IPS-NIHi7 (cell line): ENCODE data around the gene LUZP4.
"Not testable (repeated sequence)": the region's sequence is repeated elsewhere in the genome, so short reads cannot be mapped to it uniquely, and the experiment has no call there.

Experiments used
- DNase-seq: peaks from one replicate; pipeline ENCODE4 v3.0.0; 2012; ENCODE audit warnings: mixed read lengths; ENCODE audit errors: extremely low spot score

Gene LUZP4, protein sequence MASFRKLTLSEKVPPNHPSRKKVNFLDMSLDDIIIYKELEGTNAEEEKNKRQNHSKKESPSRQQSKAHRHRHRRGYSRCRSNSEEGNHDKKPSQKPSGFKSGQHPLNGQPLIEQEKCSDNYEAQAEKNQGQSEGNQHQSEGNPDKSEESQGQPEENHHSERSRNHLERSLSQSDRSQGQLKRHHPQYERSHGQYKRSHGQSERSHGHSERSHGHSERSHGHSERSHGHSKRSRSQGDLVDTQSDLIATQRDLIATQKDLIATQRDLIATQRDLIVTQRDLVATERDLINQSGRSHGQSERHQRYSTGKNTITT

DNA sequence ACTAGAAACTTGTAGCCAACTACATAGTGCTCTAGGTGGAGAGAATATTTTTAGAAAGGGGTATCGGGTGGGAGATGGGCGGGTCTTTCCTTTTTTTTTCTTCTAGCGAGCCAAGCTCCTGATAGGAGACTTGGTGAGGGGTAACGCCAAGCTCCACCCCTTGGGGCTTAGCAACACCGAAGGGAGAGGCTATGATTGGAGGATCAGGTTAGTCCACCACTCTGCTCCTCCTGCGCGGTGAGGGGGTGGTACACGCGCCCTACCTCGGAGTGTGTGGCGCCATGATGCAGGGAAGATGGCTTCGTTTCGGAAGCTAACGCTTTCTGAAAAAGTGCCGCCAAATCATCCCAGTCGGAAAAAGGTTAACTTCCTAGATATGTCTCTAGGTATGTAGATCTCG is at the start of gene LUZP4:
TSS of gene LUZP4 (plus strand) at position 251 of the 400 bp plus-strand sequence. CDS start at position 296, 45 bp downstream.
- DNase-seq: peak; percentile 10

DNA sequence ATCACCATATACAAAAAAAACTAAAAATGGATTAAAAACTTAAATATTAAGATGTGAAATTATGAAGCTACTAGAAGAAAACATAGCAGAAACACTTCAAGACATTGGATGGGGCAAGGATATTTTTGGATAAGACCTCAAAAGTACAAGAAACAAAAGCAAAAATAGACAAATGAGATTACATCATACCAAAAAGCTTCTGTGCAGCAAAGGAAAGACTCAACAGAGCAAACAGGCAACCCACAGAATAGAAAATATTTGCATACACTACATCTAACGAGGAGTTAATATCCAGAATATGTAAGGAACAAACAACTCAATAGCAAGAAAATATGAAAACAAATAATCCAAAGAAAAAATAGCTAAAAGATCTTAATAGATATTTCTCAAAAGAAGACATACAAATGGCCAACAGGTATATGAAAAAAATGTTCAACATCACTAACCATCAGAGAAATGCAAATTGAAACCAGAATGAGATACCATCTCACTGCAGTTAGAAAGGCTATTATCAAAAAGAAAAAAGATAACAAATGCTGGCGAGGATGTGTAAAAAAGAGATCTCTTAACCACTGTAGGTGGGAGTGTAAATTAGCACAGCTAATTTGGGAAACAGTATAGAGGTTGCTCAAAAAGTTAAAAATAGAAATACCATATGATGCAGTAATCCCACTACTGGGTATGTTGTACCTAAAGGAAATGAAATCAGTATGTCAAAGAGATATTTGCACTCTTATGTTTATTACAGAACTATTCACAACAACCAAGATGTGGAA is 37.9 kb upstream of the LUZP4 start:
- DNase-seq: no peak

DNA sequence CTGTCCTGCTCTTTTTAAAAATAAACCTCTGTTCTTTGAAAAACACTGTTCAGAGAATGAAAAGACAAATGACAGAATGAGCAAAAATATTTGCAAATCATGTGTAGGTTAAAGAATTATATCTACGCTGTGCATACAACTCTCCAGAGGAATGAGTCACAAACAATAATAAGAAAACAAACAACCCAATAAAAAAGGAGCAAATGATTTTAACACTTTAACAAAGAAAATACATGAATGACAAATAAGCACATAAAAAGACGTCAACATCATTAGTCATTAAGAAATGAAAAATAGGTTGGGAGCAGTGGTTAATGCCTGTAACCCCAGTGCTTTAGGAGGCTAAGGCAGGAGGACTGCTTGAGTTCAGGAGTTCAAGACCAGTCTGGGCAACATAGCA is 34.5 kb upstream of the LUZP4 start:
- DNase-seq: no peak

DNA sequence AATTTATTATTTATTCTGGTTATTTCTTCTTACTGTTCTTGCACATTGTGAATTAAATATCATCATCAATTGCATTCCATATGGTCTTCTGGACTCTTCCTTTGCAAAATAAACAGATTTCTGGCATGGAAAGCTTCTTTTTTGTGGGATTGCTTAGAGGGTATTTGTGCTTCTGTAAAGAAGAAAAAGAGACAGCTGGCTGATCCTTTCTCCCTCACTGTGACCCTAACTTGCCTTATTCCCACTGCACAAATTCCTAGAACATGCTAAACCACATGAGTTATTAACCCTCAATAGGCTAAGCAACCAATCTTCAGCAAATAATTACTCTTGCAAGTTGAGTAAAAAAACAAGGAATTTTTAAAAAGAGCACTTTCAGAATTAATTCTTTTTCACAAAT is 31.8 kb upstream of the LUZP4 start:
- DNase-seq: no peak

DNA sequence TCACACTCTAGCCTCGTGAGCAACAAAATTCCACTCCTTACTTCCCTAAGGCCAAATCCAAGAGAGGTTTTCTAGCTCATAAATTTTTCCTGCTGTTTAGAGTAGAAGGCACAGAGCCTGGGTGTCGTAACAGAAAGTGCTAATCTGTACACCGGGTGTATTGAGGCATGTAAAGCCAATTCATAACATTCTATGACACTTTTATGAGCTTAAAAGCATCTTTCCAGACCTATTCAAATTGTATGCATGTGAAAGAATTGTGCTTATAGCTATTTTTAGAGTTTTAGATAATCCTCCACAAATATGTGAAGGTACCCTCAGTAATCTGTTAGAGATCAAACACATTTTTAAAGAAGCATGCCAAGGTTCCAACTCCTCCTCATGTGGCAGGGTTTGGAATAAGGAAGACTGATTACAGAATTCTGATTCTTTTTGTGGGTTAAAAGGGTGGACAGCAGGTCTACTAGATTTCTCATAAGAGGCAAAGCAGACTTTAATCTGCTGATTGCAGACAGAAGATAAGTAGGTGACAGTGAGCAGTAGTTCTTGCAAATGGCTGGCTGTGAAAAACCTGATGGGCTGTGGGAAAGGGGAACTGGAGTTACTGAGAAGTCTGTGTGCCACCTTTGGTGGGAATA is 30.2 kb upstream of the LUZP4 start:
- no peak for DNase-seq

DNA sequence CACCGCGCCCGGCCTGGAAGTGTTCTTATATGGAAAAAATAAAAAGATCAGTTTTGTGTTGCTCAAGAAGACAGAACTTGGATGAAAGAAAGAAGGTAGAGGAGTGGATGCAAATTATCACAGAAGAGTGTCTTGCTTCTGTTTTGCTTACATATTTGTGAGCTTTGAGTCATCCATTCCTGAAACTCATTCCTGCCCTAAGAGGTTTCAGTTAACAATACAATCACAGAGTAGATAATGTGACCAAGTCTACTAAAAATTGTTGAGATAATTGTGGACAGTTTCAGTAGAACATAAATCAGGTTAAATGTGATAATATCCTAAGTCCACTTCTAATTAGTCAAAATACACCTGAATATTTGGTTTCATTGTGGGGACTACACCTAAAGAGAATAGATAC is 29.2 kb upstream of the LUZP4 start:
- no peak for DNase-seq

GRCh38 chrX:115261148-115261547 is 28.4 kb upstream of the LUZP4 start:
- no peak for DNase-seq

- DNase-seq: no peak
Measured at GRCh38 chrX:115264009-115264408, 25.5 kb upstream of the LUZP4 start.

DNA sequence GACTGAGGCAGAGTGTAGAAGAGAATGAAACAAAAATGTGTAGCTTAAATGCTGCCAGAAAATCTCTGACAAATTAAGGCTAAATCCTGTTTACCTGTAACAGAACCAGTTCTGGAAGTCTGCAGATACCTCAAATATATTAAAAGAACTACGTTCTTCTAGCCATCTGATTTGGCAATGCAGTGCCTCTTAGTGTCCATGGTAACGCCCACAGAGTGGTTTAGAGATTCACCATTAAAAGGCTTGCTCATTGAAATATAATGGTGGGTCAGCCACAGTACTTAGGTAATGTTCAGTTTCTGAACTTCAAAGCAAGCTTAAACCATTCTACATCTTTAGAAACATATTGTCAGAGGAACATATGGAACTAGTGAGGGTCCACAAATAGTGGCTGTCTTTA is 23.2 kb upstream of the LUZP4 start:
- DNase-seq: no peak

DNA sequence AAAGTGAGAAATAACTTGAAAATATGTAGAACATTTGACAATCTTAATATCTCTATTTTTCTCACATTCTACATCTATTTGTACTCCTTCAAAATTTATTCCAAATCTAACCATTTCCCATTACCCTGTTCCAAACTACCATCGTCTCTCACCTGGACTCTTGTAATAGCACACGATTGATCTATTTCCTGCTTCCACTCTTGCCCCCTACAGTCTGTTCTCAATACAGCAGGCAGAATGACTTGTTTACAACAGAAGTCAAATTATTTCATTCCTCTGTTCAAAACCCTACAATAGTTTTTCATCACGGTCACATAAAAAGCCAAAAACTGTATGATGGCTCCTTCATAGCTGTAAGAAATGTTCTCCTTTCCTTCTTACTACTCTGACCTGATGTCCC is 21.1 kb upstream of the LUZP4 start:
- DNase-seq: peak; percentile 31

GRCh38 chrX:115269051-115269683 is 20.3 kb upstream of the LUZP4 start:
- no peak for DNase-seq

- no peak for DNase-seq
Measured at GRCh38 chrX:115284877-115285276, 4.6 kb upstream of the LUZP4 start.

DNA sequence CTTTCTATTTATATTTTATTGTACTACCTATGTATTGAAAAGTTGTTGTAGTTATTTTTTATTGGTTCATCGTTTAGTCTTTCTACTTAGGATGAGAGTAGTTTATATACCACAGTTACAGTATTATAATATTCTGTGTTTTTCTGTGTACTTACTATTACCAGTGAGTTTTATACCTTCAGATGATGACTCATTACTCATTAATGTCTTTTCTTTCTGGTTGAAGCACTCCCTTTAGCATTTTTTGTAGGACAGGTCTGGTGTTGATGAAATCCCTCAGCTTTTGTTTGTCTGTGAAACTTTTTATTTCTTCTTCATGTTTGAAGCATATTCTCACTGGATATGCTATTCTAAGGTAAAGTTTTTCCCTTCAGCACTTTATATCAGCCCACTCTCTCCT is 7.7 kb downstream of the LUZP4 start:
- no peak for DNase-seq

- peak; percentile 56 for DNase-seq
Measured at GRCh38 chrX:115311139-115311538, 21.6 kb downstream of the LUZP4 start.

DNA sequence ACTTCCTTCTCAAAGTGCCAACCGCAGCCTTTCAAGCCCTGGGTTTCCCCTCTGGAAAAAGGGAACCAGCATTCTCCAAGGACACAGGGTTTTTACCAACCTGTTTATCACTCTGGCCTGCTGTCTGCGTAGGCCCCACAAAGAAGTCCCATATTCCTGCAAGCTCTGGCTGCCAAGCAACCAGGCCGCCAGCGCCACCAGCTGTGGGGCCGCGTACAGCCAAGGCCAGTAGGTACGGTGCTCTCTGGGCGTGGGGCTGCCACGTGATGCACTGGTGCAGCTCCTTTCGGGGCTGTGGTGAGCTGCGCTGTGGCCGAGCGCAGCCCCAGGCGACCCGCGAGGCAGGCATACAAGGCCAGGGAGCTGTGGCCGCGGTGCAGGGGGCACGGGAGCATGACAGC is 22.1 kb downstream of the LUZP4 start:
- peak; percentile 87 for DNase-seq

DNA sequence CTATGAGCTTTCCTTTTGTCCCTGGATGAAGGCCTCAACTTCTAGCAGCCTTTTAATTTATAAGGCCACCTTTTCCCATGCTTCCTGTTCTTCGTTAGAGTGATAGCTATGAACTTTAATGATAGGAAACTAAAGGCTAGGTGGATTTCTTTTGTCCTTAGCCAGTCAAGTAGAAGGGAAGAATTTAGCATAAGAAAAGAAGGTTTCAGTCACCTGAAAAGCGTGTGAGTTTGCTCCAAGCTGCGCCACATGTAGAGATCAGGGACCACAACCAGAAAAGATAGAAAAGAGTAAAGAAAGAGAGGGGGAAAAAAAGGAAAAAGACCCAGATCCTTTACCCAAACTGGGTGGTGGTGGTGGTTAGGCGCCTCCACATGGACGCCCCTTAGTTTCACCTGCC is 28.6 kb downstream of the LUZP4 start:
- DNase-seq: no peak

GRCh38 chrX:115322375-115322774 is 32.9 kb downstream of the LUZP4 start:
- no peak for DNase-seq

GRCh38 chrX:115324194-115324593 is 34.7 kb downstream of the LUZP4 start:
- no peak for DNase-seq

GRCh38 chrX:115329282-115329681 is 39.8 kb downstream of the LUZP4 start:
- DNase-seq: not testable (repeated sequence)

- peak; percentile 79 for DNase-seq
Measured at GRCh38 chrX:115330498-115331168, 41.1 kb downstream of the LUZP4 start.

GRCh38 chrX:115332832-115333231 is 43.3 kb downstream of the LUZP4 start:
- DNase-seq: no peak

DNA sequence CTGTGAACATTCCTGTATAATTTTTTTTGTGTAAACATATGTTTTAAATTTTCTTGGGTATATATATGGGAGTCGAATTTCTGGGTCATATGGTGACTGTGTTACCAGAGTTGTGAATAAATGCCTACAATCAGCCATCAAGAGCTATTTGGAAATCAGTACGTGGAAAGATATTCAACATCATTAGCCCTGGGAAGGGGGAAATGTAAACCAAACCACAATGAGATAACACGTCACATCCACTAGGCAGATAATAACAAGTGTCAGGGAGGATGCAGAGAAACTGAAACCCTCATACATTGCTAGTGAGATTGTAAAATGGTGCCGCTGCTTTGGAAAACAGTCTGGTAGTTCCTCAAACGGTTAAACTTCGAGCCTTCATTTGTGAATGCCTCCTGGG is 43.9 kb downstream of the LUZP4 start:
- no peak for DNase-seq
